CD4-positive, alpha-beta T cell treated with Interleukin-6 for 4 hours (primary cell): ENCODE measurements around the gene EPHB6.

Experiments
- DNase-seq: peaks from one replicate; pipeline ENCODE4 v3.0.0-alpha.2; 2020; ENCODE audit warnings: mixed read lengths

Gene EPHB6

DNA sequence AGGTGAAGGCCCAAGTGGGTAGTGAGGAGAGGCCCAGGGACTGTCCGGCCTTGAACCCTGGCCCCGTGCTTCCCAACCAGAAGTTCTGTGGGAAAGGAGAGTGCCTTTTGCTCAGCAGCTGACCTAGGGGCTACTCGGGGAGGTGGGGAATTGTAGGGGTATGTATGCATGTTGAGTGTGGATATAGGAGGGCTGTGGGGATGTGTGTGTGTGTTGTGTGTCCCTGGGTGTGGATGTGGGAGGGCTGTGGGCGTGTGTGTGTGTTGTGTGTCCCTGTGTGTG is 12.2 kb downstream of the EPHB6 start:
- DNase-seq, result no peak

DNA sequence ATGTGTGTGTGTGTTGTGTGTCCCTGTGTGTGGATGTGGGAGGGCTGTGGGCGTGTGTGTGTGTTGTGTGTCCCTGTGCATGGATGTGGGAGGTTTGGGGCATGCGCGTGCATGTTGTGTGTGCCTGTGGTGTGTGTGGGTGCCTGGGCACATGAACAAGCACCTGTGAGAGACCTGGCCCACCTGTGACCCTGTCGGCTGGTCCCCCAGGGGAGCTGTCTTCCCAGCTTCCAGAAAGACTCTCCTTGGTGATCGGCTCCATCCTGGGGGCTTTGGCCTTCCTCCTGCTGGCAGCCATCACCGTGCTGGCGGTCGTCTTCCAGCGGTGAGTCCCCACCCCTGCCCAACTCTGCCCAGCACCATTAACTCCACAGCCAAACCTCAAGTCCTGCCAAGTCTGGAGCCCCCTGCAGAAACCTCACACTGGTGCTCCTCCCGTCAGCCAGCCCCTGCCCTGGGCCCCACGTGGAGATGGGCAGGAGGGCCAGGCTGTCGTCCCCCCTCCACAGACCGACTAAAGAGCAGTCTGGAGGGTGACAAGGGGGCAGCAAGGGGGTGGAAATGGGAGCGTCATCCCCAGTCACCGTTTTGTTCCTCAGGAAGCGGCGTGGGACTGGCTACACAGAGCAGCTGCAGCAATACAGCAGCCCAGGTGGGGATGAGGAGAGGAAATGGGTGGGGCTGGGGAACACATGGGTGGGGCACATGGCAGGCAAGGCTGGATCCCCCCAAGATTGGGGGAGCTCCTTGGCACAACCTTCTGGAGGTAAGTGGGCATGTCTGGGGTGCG is 12.7 kb downstream of the EPHB6 start:
- DNase-seq, result no peak

GRCh38 chr7:142868188-142868985 is 13.5 kb downstream of the EPHB6 start:
- no peak for DNase-seq

DNA sequence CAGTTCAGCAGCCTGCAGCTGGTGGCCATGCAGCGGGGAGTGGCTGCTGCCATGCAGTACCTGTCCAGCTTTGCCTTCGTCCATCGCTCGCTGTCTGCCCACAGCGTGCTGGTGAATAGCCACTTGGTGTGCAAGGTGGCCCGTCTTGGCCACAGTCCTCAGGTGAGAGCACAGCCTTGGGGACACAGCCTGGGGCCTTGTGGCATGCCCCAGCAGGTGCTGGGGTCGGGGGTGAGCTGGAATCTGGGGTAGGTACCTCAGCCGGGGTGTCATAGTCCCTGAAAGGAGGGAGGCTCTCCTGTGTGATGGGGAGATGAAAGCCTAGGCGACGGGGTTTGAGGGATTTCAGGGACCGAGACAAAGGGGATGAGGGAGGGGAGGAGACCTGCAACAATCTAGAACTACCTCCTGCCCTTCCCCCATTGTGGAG is 14.1 kb downstream of the EPHB6 start:
- no peak for DNase-seq

GRCh38 chr7:142869434-142869833 is 14.6 kb downstream of the EPHB6 start:
- DNase-seq, result no peak

- DNase-seq, result no peak
These were observed 15.3 kb downstream of the EPHB6 start for GRCh38 chr7:142870147-142870559.

- no peak for DNase-seq
These were observed 15.8 kb downstream of the EPHB6 start for GRCh38 chr7:142870566-142871259.

- DNase-seq, result no peak
These were observed 16.6 kb downstream of the EPHB6 start for GRCh38 chr7:142871260-142872105.

- DNase-seq, result no peak
These were observed 17.3 kb downstream of the EPHB6 start for GRCh38 chr7:142872106-142872675.

- peak; percentile 33 for DNase-seq
These were observed 18.5 kb downstream of the EPHB6 start for GRCh38 chr7:142873281-142873784.

DNA sequence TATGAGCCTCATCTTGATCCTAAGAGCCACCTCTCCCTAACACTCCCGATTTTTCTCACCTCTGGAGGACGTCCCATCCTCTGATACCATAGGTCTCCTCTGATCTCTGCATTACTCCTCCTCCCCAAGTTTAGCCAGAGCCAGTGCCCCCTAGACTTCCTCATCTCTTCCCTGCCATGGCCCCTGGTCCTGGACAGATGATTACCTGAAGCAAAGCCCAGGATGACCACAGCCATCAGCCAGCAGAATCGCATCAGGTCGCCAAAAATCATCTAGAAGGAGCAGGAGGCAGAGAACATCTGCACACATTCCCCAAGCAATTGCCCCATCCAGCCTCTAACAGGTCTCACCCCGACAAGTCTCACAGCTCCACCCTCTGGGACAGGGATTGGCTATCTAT is 19.0 kb downstream of the EPHB6 start:
- DNase-seq, result no peak

DNA sequence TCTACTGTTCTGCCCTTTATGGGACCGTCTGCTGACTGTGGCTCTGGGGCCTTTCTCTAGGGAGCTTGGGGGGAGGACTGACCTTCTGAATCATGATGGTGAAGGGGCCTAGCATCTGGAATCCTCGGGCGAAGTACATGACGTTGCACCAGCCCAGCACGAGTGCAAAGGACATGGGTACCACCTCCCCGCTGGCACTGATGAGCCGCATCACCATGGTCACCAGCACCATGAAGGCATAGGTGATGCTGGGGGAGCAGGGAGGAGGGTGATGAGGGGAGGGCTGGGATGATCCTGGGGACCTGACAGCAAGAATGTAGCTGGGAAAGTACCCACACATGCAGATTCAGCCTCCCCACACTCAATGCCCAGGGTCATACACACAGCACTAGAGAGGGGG is 19.5 kb downstream of the EPHB6 start:
- DNase-seq, result no peak

- no peak for DNase-seq
These were observed 20.0 kb downstream of the EPHB6 start for GRCh38 chr7:142874837-142875236.

DNA sequence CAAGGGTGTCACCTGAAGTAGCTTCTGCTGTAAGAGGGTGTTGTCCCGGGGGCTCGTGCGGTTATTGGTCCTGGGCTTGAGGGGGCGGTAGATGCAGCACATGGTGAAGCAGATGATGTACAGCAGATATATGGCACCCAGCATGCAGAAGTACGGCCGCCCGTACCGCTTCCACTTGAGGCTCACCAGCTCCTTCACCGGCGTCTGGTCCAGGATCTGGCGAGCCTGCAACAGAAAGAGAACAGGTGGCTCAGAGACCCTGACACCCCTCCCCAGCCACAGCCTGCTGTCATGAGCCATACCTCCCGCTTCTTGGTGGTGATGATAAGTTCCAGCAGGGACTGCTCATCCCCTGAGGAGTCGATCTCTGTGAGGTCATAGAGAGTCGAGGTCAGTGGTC is 20.6 kb downstream of the EPHB6 start:
- DNase-seq, result no peak

DNA sequence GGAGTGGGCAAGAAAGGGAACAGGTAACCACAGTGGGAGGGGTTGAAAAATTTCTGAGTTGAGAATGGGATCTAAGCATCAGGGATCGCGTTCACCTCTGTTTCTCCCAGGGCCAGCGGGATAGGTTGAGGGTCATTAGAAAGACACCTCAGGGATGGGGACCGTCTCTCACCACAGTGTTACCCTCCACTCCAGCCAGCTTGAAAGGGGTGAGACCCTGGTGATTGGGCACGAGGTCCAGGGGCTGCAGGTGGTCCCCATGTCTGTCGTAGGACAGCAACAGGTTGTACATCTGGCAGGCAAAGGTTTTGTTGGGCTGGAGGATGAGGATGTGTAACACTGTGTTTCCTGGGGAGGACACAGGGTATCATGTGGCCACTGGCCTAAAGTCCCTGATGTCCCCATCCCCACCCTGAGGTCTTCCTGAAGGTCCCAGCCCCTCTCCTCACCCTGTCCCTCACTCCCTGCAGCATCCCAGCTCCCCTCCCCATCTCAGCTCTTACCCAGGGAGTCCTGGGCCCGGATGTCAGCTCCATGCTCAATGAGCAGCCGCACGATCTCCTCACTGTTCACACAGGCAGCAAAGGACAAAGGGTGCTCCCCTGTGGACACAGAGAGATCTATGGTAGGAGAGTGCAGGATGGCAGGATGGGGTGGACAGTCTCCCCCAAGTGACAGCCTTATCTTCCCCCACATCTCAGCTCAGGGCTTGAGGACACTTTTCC is 21.5 kb downstream of the EPHB6 start:
- DNase-seq, result no peak

DNA sequence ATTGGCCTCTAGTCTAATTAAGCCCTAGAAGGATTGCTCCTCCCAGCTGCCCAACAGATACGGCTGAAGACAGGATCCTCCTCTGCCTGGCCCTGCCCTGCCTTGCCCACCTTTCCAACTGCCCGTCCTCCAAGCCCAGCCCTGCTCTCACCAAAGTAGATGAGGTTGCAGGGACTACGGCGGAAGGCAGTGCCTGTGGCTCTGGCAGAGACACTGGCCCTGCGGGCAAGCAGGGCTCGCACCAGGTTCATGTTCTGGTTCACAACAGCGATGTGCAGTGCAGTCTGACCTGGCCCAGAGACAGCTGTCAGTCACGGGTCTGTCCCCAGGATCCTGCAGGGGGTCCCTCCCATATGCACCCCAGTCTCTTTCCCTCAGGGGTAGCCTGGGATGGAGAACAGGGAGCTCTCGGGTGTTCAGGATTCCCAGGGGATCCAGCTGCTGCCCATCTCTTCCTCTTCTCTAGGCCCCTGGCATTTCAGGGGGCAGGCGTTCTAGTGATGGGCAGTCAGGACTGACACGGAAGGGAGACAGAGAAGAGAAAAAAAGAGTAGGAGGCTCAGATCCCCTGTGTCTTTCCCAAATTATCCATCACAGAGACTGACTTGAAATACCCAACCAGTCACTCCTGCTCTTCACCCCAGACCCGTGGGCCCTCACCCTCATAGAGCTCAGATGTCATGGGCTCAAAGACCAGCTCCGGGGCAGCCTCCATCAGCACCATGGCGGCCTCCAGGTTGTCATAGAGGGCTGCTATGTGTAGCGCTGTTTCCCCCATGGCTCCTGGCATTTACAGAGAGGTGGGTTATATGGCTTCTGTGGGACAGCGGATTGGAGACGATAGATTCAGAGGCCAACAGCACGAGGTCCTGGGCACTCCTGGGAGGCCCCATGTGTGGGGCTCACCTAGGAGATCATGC is 22.4 kb downstream of the EPHB6 start:
- no peak for DNase-seq

GRCh38 chr7:142878315-142878714 is 23.4 kb downstream of the EPHB6 start:
- no peak for DNase-seq

- DNase-seq, result no peak
These were observed 24.2 kb downstream of the EPHB6 start for GRCh38 chr7:142879060-142879459.

- DNase-seq, result peak; percentile 58
These were observed 26.1 kb downstream of the EPHB6 start for GRCh38 chr7:142880876-142881505.
